H9 (cell line): Measurements from ENCODE around the gene PXDN. TPM values are rescaled to one million over a fixed set of nuclear protein-coding genes. Genes with fewer than 3 reads are reported as not detected.

Experiments used
- DNase-seq: peaks from one replicate; pipeline ENCODE4 v3.0.0-alpha.2; 2017
- H2AFZ ChIP-seq: one replicate; pipeline ENCODE4 v1.6.1; 2013; ENCODE audit warnings: mild to moderate bottlenecking, low read length, control low read depth, moderate library complexity
- H2AK5ac ChIP-seq: 2 replicates; pipeline ENCODE4 v1.6.1; 2013; ENCODE audit warnings: low read length, control low read depth, mixed read lengths; ENCODE audit not compliant: insufficient read length
- H2BK120ac ChIP-seq: one replicate; pipeline ENCODE4 v1.6.1; 2013; ENCODE audit warnings: low read depth, mild to moderate bottlenecking, low read length, control low read depth, inconsistent platforms; ENCODE audit not compliant: poor library complexity, severe bottlenecking
- H2BK12ac ChIP-seq: 2 replicates; pipeline ENCODE4 v1.6.1; 2013; ENCODE audit warnings: low read length, control low read depth, mixed read lengths, low read depth; ENCODE audit not compliant: insufficient read length
- H2BK15ac ChIP-seq: 2 replicates; pipeline ENCODE4 v1.6.1; 2013; ENCODE audit warnings: low read depth, low read length, control low read depth
- H2BK20ac ChIP-seq: one replicate; pipeline ENCODE4 v1.6.1; 2013; ENCODE audit warnings: low read depth, mild to moderate bottlenecking, low read length, control low read depth, inconsistent platforms; ENCODE audit not compliant: poor library complexity, severe bottlenecking
- H2BK5ac ChIP-seq: 2 replicates; pipeline ENCODE4 v1.6.1; 2013; ENCODE audit warnings: low read length, control low read depth, mixed read lengths; ENCODE audit not compliant: insufficient read length
- H3K14ac ChIP-seq: 2 replicates; pipeline ENCODE4 v1.6.1; 2013; ENCODE audit warnings: low read length, control low read depth; ENCODE audit not compliant: insufficient read depth
- H3K18ac ChIP-seq: 2 replicates; pipeline ENCODE4 v1.6.1; 2013; ENCODE audit warnings: low read depth, mild to moderate bottlenecking, mixed read lengths, low read length, control low read depth; ENCODE audit not compliant: insufficient read length
- H3K23ac ChIP-seq: 2 replicates; pipeline ENCODE4 v1.6.1; 2013; ENCODE audit warnings: low read length, control low read depth, mixed read lengths, low read depth; ENCODE audit not compliant: insufficient read length
- H3K23me2 ChIP-seq: 2 replicates; pipeline ENCODE4 v1.6.1; 2013; ENCODE audit warnings: low read depth, mild to moderate bottlenecking, mixed read lengths, low read length, control low read depth; ENCODE audit not compliant: insufficient read length, poor library complexity, severe bottlenecking
- H3K27ac ChIP-seq: 2 replicates; pipeline ENCODE4 v1.5.1; 2013; ENCODE audit warnings: low read length, control low read depth, mixed read lengths, low read depth; ENCODE audit not compliant: insufficient read length
- H3K27me3 ChIP-seq: 2 replicates; pipeline ENCODE4 v1.6.1; 2013; ENCODE audit warnings: low read length, control low read depth, inconsistent platforms; ENCODE audit not compliant: insufficient read depth
- H3K4ac ChIP-seq: 2 replicates; pipeline ENCODE4 v1.6.1; 2013; ENCODE audit warnings: low read depth, mild to moderate bottlenecking, control low read depth, inconsistent platforms, low read length, moderate library complexity
- H3K4me1 ChIP-seq: 2 replicates; pipeline ENCODE4 v1.6.1; 2013; ENCODE audit warnings: low read length, control low read depth, inconsistent platforms; ENCODE audit not compliant: insufficient read depth
- H3K4me2 ChIP-seq: 2 replicates; pipeline ENCODE4 v1.6.1; 2013; ENCODE audit warnings: low read length, control low read depth, mixed read lengths; ENCODE audit not compliant: insufficient read length, insufficient read depth
- H3K56ac ChIP-seq: 2 replicates; pipeline ENCODE4 v1.6.1; 2013; ENCODE audit warnings: low read depth, mild to moderate bottlenecking, mixed read lengths, low read length, control low read depth; ENCODE audit not compliant: insufficient read length
- H3K79me1 ChIP-seq: 2 replicates; pipeline ENCODE4 v1.6.1; 2013; ENCODE audit warnings: low read depth, mild to moderate bottlenecking, moderate library complexity, low read length, control low read depth, inconsistent platforms; ENCODE audit not compliant: insufficient read depth, poor library complexity, severe bottlenecking
- H3K79me2 ChIP-seq: 2 replicates; pipeline ENCODE4 v1.6.1; 2013; ENCODE audit warnings: low read length, control low read depth, inconsistent platforms; ENCODE audit not compliant: insufficient read depth
- H3K9ac ChIP-seq: 2 replicates; pipeline ENCODE4 v1.6.1; 2013; ENCODE audit warnings: low read length, control low read depth, mixed read lengths; ENCODE audit not compliant: insufficient read length; ENCODE audit errors: extremely low read depth
- H3K9me3 ChIP-seq: one replicate; pipeline ENCODE4 v1.6.1; 2013; ENCODE audit warnings: low read depth, low read length, inconsistent platforms; ENCODE audit not compliant: control insufficient read depth
- H3T11ph ChIP-seq: one replicate; pipeline ENCODE4 v1.6.1; 2013; ENCODE audit warnings: mild to moderate bottlenecking, low read length, control low read depth, inconsistent platforms
- H4K20me1 ChIP-seq: one replicate; pipeline ENCODE4 v1.6.1; 2013; ENCODE audit not compliant: control insufficient read depth, insufficient read length, insufficient read depth
- H4K5ac ChIP-seq: 2 replicates; pipeline ENCODE4 v1.6.1; 2013; ENCODE audit warnings: low read depth, mild to moderate bottlenecking, mixed read lengths, low read length, control low read depth; ENCODE audit not compliant: insufficient read length
- H4K8ac ChIP-seq: replicated peaks from 2 replicates; pipeline ENCODE4 v1.6.1; 2013; ENCODE audit warnings: low read length, control low read depth, mixed read lengths, low read depth; ENCODE audit not compliant: insufficient read length
- H4K91ac ChIP-seq: 2 replicates; pipeline ENCODE4 v1.6.1; 2013; ENCODE audit warnings: low read depth, mild to moderate bottlenecking, moderate library complexity, mixed read lengths, low read length, control low read depth; ENCODE audit not compliant: insufficient read length
- H3K27ac Mint-ChIP-seq, 3 experiments: 2 replicates in 2 of 3; 3 replicates in 1 of 3; pipeline ENCODE4 v1.8.0; 2020 to 2021; ENCODE audit warnings: mixed read lengths in 3 of 3, mild to moderate bottlenecking in 1 of 3, moderate library complexity in 1 of 3
- H3K27me3 Mint-ChIP-seq: 2 replicates; pipeline ENCODE4 v1.8.0; 2021; ENCODE audit warnings: low read depth, mild to moderate bottlenecking, moderate library complexity, mixed read lengths
- H3K36me3 Mint-ChIP-seq, 3 experiments: 2 replicates in 2 of 3; 3 replicates in 1 of 3; pipeline ENCODE4 v1.8.0; 2020 to 2021; ENCODE audit warnings: low read depth in 3 of 3, mixed read lengths in 3 of 3; ENCODE audit not compliant: insufficient read depth in 1 of 3
- H3K4me1 Mint-ChIP-seq, 2 experiments: 2 replicates each; pipeline ENCODE4 v1.8.0; 2020; ENCODE audit warnings: mixed read lengths in 2 of 2
- H3K4me3 Mint-ChIP-seq, 2 experiments: 2 replicates in 1 of 2; 3 replicates in 1 of 2; pipeline ENCODE4 v1.8.0; 2020 to 2021; ENCODE audit warnings: mild to moderate bottlenecking in 2 of 2, mixed read lengths in 2 of 2, moderate library complexity in 1 of 2
- H3K9me3 Mint-ChIP-seq, 2 experiments: 2 replicates in 1 of 2; 3 replicates in 1 of 2; pipeline ENCODE4 v1.8.0; 2020; ENCODE audit warnings: mild to moderate bottlenecking in 2 of 2, mixed read lengths in 2 of 2, moderate library complexity in 1 of 2
- total RNA-seq: library from RNA; stranded (reverse); gene quantifications from 2 replicates; pipeline ENCODE4 v1.2.1, GENCODE V29; 2021
- TF ChIP-seq, protein P1 (sequence below): fragments of 200-600 bp; sonication (generic); conservative IDR thresholded peaks from 3 replicates; pipeline ENCODE4 v1.8.0; 2021; ENCODE audit warnings: antibody characterized with exemption, mild to moderate bottlenecking

Gene PXDN
- total RNA-seq, 1 experiment from 2014 or later: 146 TPM

DNA sequence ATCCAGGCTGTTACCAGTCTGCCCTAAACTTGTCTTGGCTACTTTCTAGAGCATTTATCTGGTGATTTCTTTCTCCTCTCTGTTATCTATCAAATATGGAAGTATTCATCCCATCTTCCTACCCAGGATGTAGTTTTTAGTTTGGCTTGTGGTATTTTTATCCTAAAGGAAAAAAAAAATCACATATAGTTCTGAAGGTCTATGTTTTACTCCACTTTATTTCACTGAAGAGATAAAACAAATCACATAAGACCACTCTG lies 62.2 kb downstream of the PXDN start:
- no peak overlapping the region for H3K18ac ChIP-seq
- H3K4me1 Mint-ChIP-seq: peaks cover 11 to 14% of the 10 kb centered on the region in 2 experiments
- H2BK15ac ChIP-seq: no peak overlapping the region
- H3K36me3 Mint-ChIP-seq: peaks cover 8 to 42% (median 11%) of the 10 kb centered on the region in 3 experiments; a peak in 6 of 7 replicates
- no peak overlapping the region for H3K23ac ChIP-seq
- H3K79me2 ChIP-seq: no peaks in the 10 kb centered on the region
- no peak overlapping the region for H4K8ac ChIP-seq
- H2AK5ac ChIP-seq: no peak overlapping the region
- no peaks in the 10 kb centered on the region for H3K23me2 ChIP-seq
- H2BK20ac ChIP-seq: no peak overlapping the region
- no peak overlapping the region for H3K4me2 ChIP-seq
- H4K5ac ChIP-seq: no peak overlapping the region
- no peak overlapping the region for H3K56ac ChIP-seq
- no peak overlapping the region for H4K91ac ChIP-seq
- H3T11ph ChIP-seq: no peak overlapping the region
- no peak overlapping the region for H2BK120ac ChIP-seq
- TF ChIP-seq, protein P1, sequence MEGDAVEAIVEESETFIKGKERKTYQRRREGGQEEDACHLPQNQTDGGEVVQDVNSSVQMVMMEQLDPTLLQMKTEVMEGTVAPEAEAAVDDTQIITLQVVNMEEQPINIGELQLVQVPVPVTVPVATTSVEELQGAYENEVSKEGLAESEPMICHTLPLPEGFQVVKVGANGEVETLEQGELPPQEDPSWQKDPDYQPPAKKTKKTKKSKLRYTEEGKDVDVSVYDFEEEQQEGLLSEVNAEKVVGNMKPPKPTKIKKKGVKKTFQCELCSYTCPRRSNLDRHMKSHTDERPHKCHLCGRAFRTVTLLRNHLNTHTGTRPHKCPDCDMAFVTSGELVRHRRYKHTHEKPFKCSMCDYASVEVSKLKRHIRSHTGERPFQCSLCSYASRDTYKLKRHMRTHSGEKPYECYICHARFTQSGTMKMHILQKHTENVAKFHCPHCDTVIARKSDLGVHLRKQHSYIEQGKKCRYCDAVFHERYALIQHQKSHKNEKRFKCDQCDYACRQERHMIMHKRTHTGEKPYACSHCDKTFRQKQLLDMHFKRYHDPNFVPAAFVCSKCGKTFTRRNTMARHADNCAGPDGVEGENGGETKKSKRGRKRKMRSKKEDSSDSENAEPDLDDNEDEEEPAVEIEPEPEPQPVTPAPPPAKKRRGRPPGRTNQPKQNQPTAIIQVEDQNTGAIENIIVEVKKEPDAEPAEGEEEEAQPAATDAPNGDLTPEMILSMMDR: no peak
- H3K27ac ChIP-seq: no peak overlapping the region
- H3K27me3 ChIP-seq: no peaks in the 10 kb centered on the region
- H4K20me1 ChIP-seq: peaks cover 2% of the 10 kb centered on the region
- no peak overlapping the region for H3K27ac Mint-ChIP-seq
- no peak overlapping the region for H3K4ac ChIP-seq
- no peak overlapping the region for H2AFZ ChIP-seq
- no peak for DNase-seq
- H2BK12ac ChIP-seq: no peak overlapping the region
- no peak overlapping the region for H3K4me3 Mint-ChIP-seq
- H2BK5ac ChIP-seq: no peak overlapping the region
- peaks cover 4% of the 10 kb centered on the region; the same call in 1 of the 2 replicates for H3K4me1 ChIP-seq
- H3K27me3 Mint-ChIP-seq: no peaks in the 10 kb centered on the region
- no peaks in the 10 kb centered on the region for H3K9me3 Mint-ChIP-seq
- no peaks in the 10 kb centered on the region for H3K79me1 ChIP-seq
- H3K9ac ChIP-seq: no peak overlapping the region
- no peak overlapping the region for H3K14ac ChIP-seq
- H3K9me3 ChIP-seq: no peaks in the 10 kb centered on the region
